Esophagus squamous epithelium (tissue), 5 donors: ENCODE results near the gene CABCOCO1. TPM values are rescaled to one million over a fixed set of nuclear protein-coding genes. Genes with fewer than 3 reads are reported as not detected.
A peak's percentile ranks its signal among the peaks of the same experiment; 100 is the strongest.

ENCODE experiments used
- DNase-seq: peaks from one replicate; lab custom pipeline; 2025; lab: John Stamatoyannopoulos, UW
- H3K27ac ChIP-seq, 4 donors: fragments of 200-600 bp; sonication (generic); one replicate each; pipeline ENCODE4 v1.5.1; 2016 to 2019; ENCODE audit warnings: mild to moderate bottlenecking in 1 of 4
- H3K27me3 ChIP-seq, 4 donors: fragments of 200-600 bp; sonication (generic); 1 replicate in 3 of 4; 2 replicates in 1 of 4; pipeline versions ENCODE4 v1.5.1 to v1.6.0; 2017 to 2021; ENCODE audit warnings: antibody characterized with exemption in 1 of 4
- H3K36me3 ChIP-seq, 3 donors: fragments of 200-600 bp; sonication (generic); one replicate each; pipeline ENCODE4 v1.5.1; 2016 to 2019
- H3K4me1 ChIP-seq, 3 donors: fragments of 200-600 bp; sonication (generic); one replicate each; pipeline ENCODE4 v1.5.1; 2017 to 2019
- H3K4me3 ChIP-seq, 4 donors: fragments of 200-600 bp; sonication (generic); 1 replicate in 3 of 4; 2 replicates in 1 of 4; pipeline ENCODE4 v1.5.1; 2016 to 2019; ENCODE audit warnings: mild to moderate bottlenecking in 2 of 4, moderate library complexity in 1 of 4
- H3K9me3 ChIP-seq, 3 donors: fragments of 200-600 bp; sonication (generic); one replicate each; pipeline ENCODE4 v1.5.1; 2016 to 2019
- POLR2A ChIP-seq, 4 donors: fragments of 450-650 bp; IDR thresholded peaks; one replicate each; pipeline ENCODE4 v1.6.1; 2017; ENCODE audit warnings: antibody characterized with exemption in 4 of 4, mild to moderate bottlenecking in 4 of 4, moderate library complexity in 3 of 4
- WGBS, 2 donors: methylation state at CpG; one replicate each; pipeline ENCODE4 v1.1.5; 2018; 5-methylcytosine and 5-hydroxymethylcytosine counted together
- intact Hi-C: fragments of 100-400 bp; cut with DNase I; formaldehyde crosslinking; loops from one replicate; pipeline ENCODE4 v1.15.0; 2022
- total RNA-seq, 4 donors: library from RNA; depleted of rRNA; stranded (reverse); fragments of >200 nt; gene quantifications; one replicate each; pipeline ENCODE4 v1.1.0, GENCODE V29; 2016
- TF ChIP-seq, protein P1 (sequence below), 6 experiments: fragments of 450-650 bp in 4 of 6; fragments of 200-600 bp in 2 of 6; sonication (generic) in 2 of 6; IDR thresholded peaks; one replicate each; pipeline ENCODE4 v1.5.1; 2016 to 2019; ENCODE audit warnings: antibody characterized with exemption in 6 of 6, mild to moderate bottlenecking in 4 of 6, moderate library complexity in 4 of 6
- donor health status: DM: yes; HTN: yes; CAD: no.

The CABCOCO1 gene
- total RNA-seq, 4 donors from 2014 or later, result 0.38 TPM; not detected in 3

DNA sequence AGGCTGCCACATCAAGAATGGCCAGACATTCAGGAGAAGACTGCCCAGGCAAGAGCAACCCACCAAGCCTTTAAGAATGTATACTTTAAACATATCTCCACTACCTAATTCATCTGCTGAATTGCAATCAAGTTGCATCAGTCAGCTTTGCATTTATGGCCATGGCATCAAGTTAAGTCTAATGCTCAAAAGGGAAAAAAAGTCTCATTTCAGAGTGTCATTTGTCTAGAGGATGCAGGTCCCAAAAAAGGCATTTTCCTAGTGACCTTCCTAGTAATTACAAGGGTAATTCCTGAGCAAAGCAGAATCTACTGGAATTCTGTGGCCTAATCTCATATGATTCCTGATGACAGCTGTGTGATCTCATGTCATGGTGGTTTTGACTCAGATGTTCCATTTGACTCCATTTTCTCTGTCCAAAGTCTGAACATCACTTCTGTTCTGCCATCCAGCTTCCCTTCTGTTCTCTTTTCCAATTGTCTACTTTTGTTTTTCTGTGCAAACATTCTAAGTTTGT lies 7.3 kb upstream of the CABCOCO1 start:
- Histone ChIP-seq H3K4me3 (no peak overlapping the region), H3K36me3 (no peaks in the 10 kb centered on the region), H3K27me3 (no peaks in the 10 kb centered on the region), H3K9me3 (no peaks in the 10 kb centered on the region), H3K27ac (no peak overlapping the region), H3K4me1 (no peaks in the 10 kb centered on the region)
- no peak for DNase-seq
- no peak for TF ChIP-seq POLR2A (IDR thresholded peaks at IDR 0.05)
- TF ChIP-seq, protein P1, sequence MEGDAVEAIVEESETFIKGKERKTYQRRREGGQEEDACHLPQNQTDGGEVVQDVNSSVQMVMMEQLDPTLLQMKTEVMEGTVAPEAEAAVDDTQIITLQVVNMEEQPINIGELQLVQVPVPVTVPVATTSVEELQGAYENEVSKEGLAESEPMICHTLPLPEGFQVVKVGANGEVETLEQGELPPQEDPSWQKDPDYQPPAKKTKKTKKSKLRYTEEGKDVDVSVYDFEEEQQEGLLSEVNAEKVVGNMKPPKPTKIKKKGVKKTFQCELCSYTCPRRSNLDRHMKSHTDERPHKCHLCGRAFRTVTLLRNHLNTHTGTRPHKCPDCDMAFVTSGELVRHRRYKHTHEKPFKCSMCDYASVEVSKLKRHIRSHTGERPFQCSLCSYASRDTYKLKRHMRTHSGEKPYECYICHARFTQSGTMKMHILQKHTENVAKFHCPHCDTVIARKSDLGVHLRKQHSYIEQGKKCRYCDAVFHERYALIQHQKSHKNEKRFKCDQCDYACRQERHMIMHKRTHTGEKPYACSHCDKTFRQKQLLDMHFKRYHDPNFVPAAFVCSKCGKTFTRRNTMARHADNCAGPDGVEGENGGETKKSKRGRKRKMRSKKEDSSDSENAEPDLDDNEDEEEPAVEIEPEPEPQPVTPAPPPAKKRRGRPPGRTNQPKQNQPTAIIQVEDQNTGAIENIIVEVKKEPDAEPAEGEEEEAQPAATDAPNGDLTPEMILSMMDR (IDR thresholded peaks at IDR 0.05), result no peak
- intact Hi-C loops, result no loop called here

DNA sequence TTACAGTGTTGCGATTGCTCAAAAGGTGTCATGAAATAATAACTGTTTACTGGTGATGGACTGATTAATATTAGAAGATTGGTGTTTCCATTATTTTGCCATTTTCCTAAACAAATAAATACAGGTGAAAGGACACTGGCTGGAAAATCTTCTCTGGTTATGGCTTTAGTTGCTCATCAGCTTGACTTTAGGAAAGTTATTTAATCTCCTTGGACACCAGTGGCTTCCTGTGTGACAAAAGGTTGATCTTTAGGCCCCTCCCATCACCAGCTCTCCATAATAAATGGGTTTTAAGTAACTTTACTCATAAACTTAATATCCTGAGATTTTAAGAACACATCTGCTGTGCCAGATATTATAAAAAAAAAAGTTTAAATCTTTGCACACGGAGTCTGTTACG lies 737 bp downstream of the CABCOCO1 start:
- H3K4me3 ChIP-seq, result peak overlapping the region in 3 of 4 donors; percentile 57 to 68 (median 58)
- intact Hi-C loops, result no loop called here
- 74 to 76% methylated on average over 3 of the region's 3 CpGs for WGBS, 2 donors

DNA sequence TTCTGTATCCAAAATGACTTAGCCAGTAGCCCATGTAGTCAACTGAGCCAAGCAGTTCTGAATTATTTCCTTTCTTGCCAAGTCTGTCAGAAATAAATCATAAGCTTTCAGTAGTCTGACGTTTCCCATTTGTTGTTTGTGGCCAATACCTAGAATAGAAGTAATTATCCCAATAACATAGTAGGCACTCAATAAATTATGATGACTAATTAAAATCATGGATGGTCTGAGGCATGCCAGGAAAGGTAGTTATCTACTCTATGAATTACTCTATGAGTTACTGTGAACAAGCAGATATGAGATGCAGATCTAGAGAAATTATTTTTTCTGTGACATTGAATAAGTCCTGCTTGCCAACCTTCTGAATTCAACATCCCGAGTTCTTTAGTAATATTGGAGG lies 2.3 kb downstream of the CABCOCO1 start:
- peaks cover 0 to 15% (median 0%) of the 10 kb centered on the region in 3 donors for H3K4me1 ChIP-seq
- WGBS, 2 donors, result 38 to 59% methylated on average over 2 of the region's 2 CpGs
- DNase-seq, result no peak
- TF ChIP-seq POLR2A (IDR thresholded peaks at IDR 0.05), result no peak
- TF ChIP-seq, protein P1 (IDR thresholded peaks at IDR 0.05), result no peak
- H3K27ac ChIP-seq, result no peak overlapping the region
- no peaks in the 10 kb centered on the region for H3K9me3 ChIP-seq
- peaks cover 0 to 6% (median 0%) of the 10 kb centered on the region in 4 donors for H3K27me3 ChIP-seq
- no peak overlapping the region for H3K4me3 ChIP-seq
- no peaks in the 10 kb centered on the region for H3K36me3 ChIP-seq
- intact Hi-C loops, result no loop called here

More for the DNA sequence above, 737 bp downstream of the CABCOCO1 start:
- Histone ChIP-seq H3K9me3 (no peaks in the 10 kb centered on the region), H3K36me3 (no peaks in the 10 kb centered on the region), H3K27ac (no peak overlapping the region), H3K4me1 (peaks cover 0 to 15% (median 0%) of the 10 kb centered on the region in 3 donors), H3K27me3 (peaks cover 0 to 6% (median 0%) of the 10 kb centered on the region in 4 donors)
- DNase-seq, result no peak
- no peak for TF ChIP-seq POLR2A (IDR thresholded peaks at IDR 0.05)
- TF ChIP-seq, protein P1 (IDR thresholded peaks at IDR 0.05), result no peak

DNA sequence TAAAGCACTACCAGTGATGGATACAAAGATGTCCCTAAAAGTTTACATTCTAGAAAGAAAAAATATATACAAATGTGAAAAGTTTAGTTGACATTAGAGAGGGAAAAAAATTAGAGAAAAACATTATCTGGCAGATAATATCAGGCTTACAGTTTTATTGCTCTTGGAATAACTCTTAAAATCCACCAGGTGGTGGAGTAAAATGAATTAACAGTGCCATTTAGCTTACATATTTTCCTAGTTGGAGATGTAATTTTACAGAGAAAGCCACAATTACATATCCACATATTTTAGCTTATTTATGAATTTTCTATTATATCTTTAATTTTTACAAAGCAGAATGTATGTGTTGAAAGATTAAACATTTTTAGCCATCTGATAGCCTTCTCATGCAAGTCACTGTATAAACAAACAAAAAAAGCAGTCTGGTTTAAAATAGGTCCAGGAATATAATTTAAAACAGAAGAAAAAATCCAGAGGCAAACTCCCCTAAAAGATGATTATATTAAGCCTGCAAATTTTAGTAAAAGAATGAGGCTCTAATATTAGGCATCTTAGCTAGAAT lies 6.5 kb downstream of the CABCOCO1 start:
- H3K4me3 ChIP-seq, result no peak overlapping the region
- no peaks in the 10 kb centered on the region for H3K9me3 ChIP-seq
- H3K27me3 ChIP-seq, result no peaks in the 10 kb centered on the region
- TF ChIP-seq, protein P1 (IDR thresholded peaks at IDR 0.05), result no peak
- TF ChIP-seq POLR2A (IDR thresholded peaks at IDR 0.05), result no peak
- intact Hi-C loops, result no loop called here
- H3K27ac ChIP-seq, result no peak overlapping the region
- H3K4me1 ChIP-seq, result no peaks in the 10 kb centered on the region
- no peaks in the 10 kb centered on the region for H3K36me3 ChIP-seq
- DNase-seq, result no peak

DNA sequence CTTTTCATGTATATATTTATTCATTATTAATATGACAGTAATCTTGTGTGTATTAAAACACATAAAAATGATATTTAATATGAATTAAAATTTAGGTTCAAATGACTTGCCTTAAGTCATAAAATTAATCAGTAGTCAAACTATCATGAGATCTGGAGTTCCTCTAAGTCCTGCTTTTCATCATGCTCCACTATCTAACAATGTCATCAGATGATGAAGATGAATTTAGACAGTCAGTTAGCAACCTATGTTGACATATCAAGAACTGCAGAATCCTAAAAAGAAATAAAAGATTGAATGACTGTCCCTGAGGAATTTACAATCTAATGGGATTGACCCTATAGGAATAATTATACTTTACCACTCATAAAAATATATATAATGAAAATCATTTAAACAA lies 7.1 kb downstream of the CABCOCO1 start:
- intact Hi-C loops, result no loop called here
- Histone ChIP-seq H3K9me3 (no peaks in the 10 kb centered on the region), H3K4me3 (no peak overlapping the region), H3K36me3 (no peaks in the 10 kb centered on the region), H3K27me3 (no peaks in the 10 kb centered on the region), H3K27ac (no peak overlapping the region), H3K4me1 (no peaks in the 10 kb centered on the region)
- no peak for DNase-seq
- TF ChIP-seq, protein P1 (IDR thresholded peaks at IDR 0.05), result no peak
- no peak for TF ChIP-seq POLR2A (IDR thresholded peaks at IDR 0.05)
